GM23248 (cell line): ENCODE data around the gene ALG14. TPM values are rescaled to one million over a fixed set of nuclear protein-coding genes. Genes with fewer than 3 reads are reported as not detected.

ENCODE experiments used
- DNase-seq: peaks from one replicate; pipeline ENCODE4 v3.0.0-alpha.2; 2015
- H2AFZ ChIP-seq: fragments of 200-600 bp; sonication (generic); 2 replicates; pipeline ENCODE4 v1.6.1; 2016; ENCODE audit warnings: antibody characterized with exemption
- H3F3A ChIP-seq: fragments of 200-600 bp; sonication (generic); 2 replicates; pipeline ENCODE4 v1.6.1; 2016; ENCODE audit warnings: mild to moderate bottlenecking, antibody characterized with exemption, mixed run types; ENCODE audit not compliant: insufficient read depth
- H3K27ac ChIP-seq: fragments of 200-600 bp; sonication (generic); 2 replicates; pipeline ENCODE4 v1.5.1; 2016; ENCODE audit warnings: mild to moderate bottlenecking
- H3K27me3 ChIP-seq: fragments of 200-600 bp; sonication (generic); replicated peaks from 2 replicates; pipeline ENCODE4 v1.6.1; 2016; ENCODE audit warnings: mild to moderate bottlenecking; ENCODE audit not compliant: insufficient read depth
- H3K36me3 ChIP-seq: fragments of 200-600 bp; sonication (generic); 2 replicates; pipeline ENCODE4 v1.6.1; 2016; ENCODE audit warnings: low read depth, mild to moderate bottlenecking
- H3K4me1 ChIP-seq: fragments of 200-600 bp; sonication (generic); 2 replicates; pipeline ENCODE4 v1.6.1; 2016; ENCODE audit warnings: mild to moderate bottlenecking; ENCODE audit not compliant: insufficient read depth
- H3K4me2 ChIP-seq: fragments of 200-600 bp; sonication (generic); one replicate; pipeline ENCODE4 v1.6.1; 2016; ENCODE audit warnings: mild to moderate bottlenecking; ENCODE audit not compliant: unreplicated experiment
- H3K4me3 ChIP-seq: fragments of 200-600 bp; sonication (generic); 2 replicates; pipeline ENCODE4 v1.5.1; 2016; ENCODE audit warnings: mild to moderate bottlenecking
- H3K79me2 ChIP-seq: fragments of 200-600 bp; sonication (generic); 2 replicates; pipeline ENCODE4 v1.6.1; 2016; ENCODE audit warnings: mild to moderate bottlenecking; ENCODE audit not compliant: insufficient read depth
- H3K9ac ChIP-seq: fragments of 200-600 bp; sonication (generic); 2 replicates; pipeline ENCODE4 v1.6.1; 2016; ENCODE audit warnings: mild to moderate bottlenecking
- H3K9me2 ChIP-seq: fragments of 200-600 bp; sonication (generic); 2 replicates; pipeline ENCODE4 v1.6.1; 2016; ENCODE audit warnings: mixed run types, mild to moderate bottlenecking, moderate library complexity; ENCODE audit not compliant: insufficient read depth
- H3K9me3 ChIP-seq: fragments of 200-600 bp; sonication (generic); one replicate; pipeline ENCODE4 v1.6.1; 2017; ENCODE audit warnings: low read depth
- H4K20me1 ChIP-seq: fragments of 200-600 bp; sonication (generic); 2 replicates; pipeline ENCODE4 v1.6.0; 2016; ENCODE audit not compliant: insufficient read depth
- EZH2 ChIP-seq: fragments of 200-600 bp; sonication (generic); IDR thresholded peaks from 2 replicates; pipeline ENCODE4 v1.6.1; 2018; ENCODE audit warnings: antibody characterized with exemption, mild to moderate bottlenecking; ENCODE audit not compliant: insufficient read depth, poor library complexity, severe bottlenecking
- EZH2phosphoT487 ChIP-seq: fragments of 200-600 bp; sonication (generic); IDR thresholded peaks from 2 replicates; pipeline ENCODE4 v1.6.1; 2018; ENCODE audit warnings: antibody characterized with exemption, moderate library complexity, mild to moderate bottlenecking, low read depth; ENCODE audit not compliant: insufficient read depth
- WGBS, 2 experiments: methylation state at CpG; one replicate each; pipeline ENCODE4 v1.1.6; 2015 to 2017; ENCODE audit warnings: low lambda C conversion rate in 2 of 2, low coverage in 1 of 2; ENCODE audit errors: missing lambda C conversion rate in 2 of 2; 5-methylcytosine and 5-hydroxymethylcytosine counted together
- in situ Hi-C: fragments of 300-500 bp; cut with MboI; formaldehyde crosslinking; loops from 2 replicates; pipeline ENCODE4 v1.15.0; 2020
- polyA plus RNA-seq: library from polyadenylated mRNA; unstranded; fragments of >200 nt; fragmentation: Nextera tagmentation; extraction: Ambion mirVana; gene quantifications from 2 replicates; pipeline ENCODE4 v1.2.1, GENCODE V29; 2016
- total RNA-seq: library from RNA; depleted of rRNA; stranded (reverse); fragments of >200 nt; shearing (Covaris generic); gene quantifications from 2 replicates; pipeline ENCODE4 v1.2.3, GENCODE V29; 2014

The ALG14 gene
- total and polyA plus RNA-seq, 2 experiments from 2014 or later = 13.0 to 13.5 TPM

GRCh38 chr1:95072117-95072516 lies 634 bp downstream of the ALG14 start:
- H3K79me2 ChIP-seq = peaks cover 12% of the 10 kb centered on the region
- peak overlapping the region; percentile 90 for H3K9ac ChIP-seq
- TF ChIP-seq EZH2 (no peak), EZH2phosphoT487 (no peak)
- H3K4me2 ChIP-seq = peak overlapping the region; percentile 93
- H3K4me1 ChIP-seq = peaks cover 9% of the 10 kb centered on the region
- DNase-seq = no peak
- no peaks in the 10 kb centered on the region for H3K36me3 ChIP-seq
- peak overlapping the region; percentile 66 for H3K27ac ChIP-seq
- H3K9me2 ChIP-seq = no peaks in the 10 kb centered on the region
- H4K20me1 ChIP-seq = no peaks in the 10 kb centered on the region
- in situ Hi-C loops = no loop called here
- peak overlapping the region; percentile 95 for H2AFZ ChIP-seq
- H3K27me3 ChIP-seq = no peaks in the 10 kb centered on the region
- 1 to 2% methylated on average over 7 of the region's 7 CpGs for WGBS, 2 experiments
- no peaks in the 10 kb centered on the region for H3K9me3 ChIP-seq
- peak overlapping the region; percentile 97 for H3K4me3 ChIP-seq
- no peaks in the 10 kb centered on the region for H3F3A ChIP-seq

DNA sequence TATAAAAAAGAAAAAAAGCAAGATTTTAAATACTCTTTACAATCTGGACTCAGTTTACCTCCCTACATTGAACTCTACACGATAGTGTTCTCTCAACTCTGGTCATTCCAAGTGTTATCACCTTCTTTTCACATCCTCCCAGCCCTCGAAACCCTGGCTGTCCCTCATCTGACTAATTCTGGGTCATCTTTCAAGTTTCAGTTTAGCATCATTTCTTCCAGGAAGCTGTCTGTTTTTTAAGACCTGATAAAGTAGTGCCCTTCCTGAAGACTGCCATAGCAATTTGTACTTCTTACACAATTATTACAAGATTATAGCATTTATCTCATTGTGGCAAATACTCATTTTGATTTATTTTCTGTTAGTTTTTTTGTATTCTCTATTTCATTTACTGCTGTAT lies 1.2 kb downstream of the ALG14 start:
- 48 to 55% methylated on average over 2 of the region's 2 CpGs for WGBS, 2 experiments

DNA sequence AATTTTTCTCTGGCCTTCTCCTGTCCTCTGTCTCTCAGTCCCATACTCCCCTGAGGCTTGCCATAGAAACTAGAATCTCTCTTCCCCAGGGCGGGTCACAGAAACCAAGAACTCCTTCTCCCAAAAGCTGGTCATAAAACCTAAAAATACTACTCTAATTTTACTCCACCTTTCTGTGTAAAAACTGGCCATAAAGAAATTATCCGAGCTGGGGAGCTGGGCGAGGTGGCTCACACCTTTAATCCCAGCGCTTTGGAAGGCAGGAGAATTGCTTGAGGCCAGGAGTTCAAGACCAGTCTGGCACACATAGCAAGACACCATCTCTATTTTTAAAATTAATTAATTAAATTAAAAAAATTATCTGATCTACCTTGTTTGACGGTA lies 3.0 kb downstream of the ALG14 start:
- 98% methylated on average over 5 of the region's 5 CpGs for WGBS, 2 experiments
- H3K4me2 ChIP-seq = no peak overlapping the region
- in situ Hi-C loops = no loop called here

More for the DNA sequence above, 1.2 kb downstream of the ALG14 start:
- peak overlapping the region; percentile 90 for H3K9ac ChIP-seq
- in situ Hi-C loops = no loop called here
- H3K36me3 ChIP-seq = no peaks in the 10 kb centered on the region
- peaks cover 9% of the 10 kb centered on the region for H3K4me1 ChIP-seq
- H3F3A ChIP-seq = no peaks in the 10 kb centered on the region
- H3K9me3 ChIP-seq = no peaks in the 10 kb centered on the region
- no peaks in the 10 kb centered on the region for H3K27me3 ChIP-seq
- H3K27ac ChIP-seq = peak overlapping the region; percentile 66
- H3K79me2 ChIP-seq = peaks cover 12% of the 10 kb centered on the region
- DNase-seq = peak; percentile 53
- TF ChIP-seq EZH2 = no peak
- TF ChIP-seq EZH2phosphoT487 = no peak
- peak overlapping the region; percentile 97 for H3K4me3 ChIP-seq
- H3K4me2 ChIP-seq = peak overlapping the region; percentile 93
- H4K20me1 ChIP-seq = no peaks in the 10 kb centered on the region
- H3K9me2 ChIP-seq = no peaks in the 10 kb centered on the region
- peak overlapping the region; percentile 95 for H2AFZ ChIP-seq

DNA sequence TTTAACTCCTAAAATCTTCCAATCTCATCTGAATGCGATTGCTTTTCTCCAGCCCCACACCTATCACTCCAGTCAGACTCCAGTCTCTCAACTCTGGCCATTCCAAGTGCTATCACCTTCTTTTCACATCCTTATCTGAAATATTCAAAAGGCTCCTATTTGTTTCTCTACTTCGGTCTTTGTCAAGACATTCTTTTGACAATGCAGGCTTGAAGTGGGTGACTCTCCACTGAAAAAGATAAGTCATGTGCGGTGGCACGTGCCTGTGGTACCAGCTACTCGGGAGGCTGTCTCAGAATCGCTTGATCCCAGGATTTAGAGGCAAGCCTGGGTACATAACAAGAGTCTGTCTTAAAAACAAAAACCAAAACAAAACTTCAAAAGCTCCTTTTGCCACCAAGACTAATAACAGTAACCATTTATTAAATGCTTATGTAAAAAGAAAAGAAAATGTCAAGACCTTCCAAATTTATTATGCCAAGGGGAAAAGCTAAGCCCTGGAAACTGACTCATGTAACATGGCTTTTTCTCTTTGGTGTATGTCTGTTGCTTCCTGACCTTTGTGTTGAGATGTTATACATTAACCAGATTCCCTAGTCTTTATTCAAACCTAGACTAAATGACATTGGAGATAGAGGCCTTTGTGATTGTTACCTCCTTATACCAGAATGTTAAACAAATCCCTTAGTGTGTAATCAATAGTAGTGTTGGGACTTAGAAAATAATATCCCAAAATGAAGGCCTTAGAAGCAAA lies 3.6 kb downstream of the ALG14 start:
- Histone ChIP-seq H3K4me3 (no peak overlapping the region), H3K9ac (no peak overlapping the region), H3K9me2 (no peaks in the 10 kb centered on the region), H3K9me3 (no peaks in the 10 kb centered on the region), H3F3A (no peaks in the 10 kb centered on the region), H2AFZ (no peak overlapping the region), H3K36me3 (0 out of 2 replicates have a peak, but pooled peaks cover 2% of the 10 kb centered on the region), H3K4me1 (peaks cover 9% of the 10 kb centered on the region), H3K27ac (no peak overlapping the region), H3K79me2 (peaks cover 12% of the 10 kb centered on the region), H4K20me1 (no peaks in the 10 kb centered on the region), H3K27me3 (no peaks in the 10 kb centered on the region), H3K4me2 (no peak overlapping the region)
- no peak for DNase-seq
- 96 to 99% methylated on average over 6 of the region's 6 CpGs for WGBS, 2 experiments
- in situ Hi-C loops = no loop called here
- TF ChIP-seq EZH2 = no peak
- TF ChIP-seq EZH2phosphoT487 = no peak

More for the DNA sequence above, 3.0 kb downstream of the ALG14 start:
- H3K36me3 ChIP-seq = no peaks in the 10 kb centered on the region
- H3K9me3 ChIP-seq = no peaks in the 10 kb centered on the region
- H3K9ac ChIP-seq = no peak overlapping the region
- H3K4me1 ChIP-seq = peaks cover 9% of the 10 kb centered on the region
- H3F3A ChIP-seq = no peaks in the 10 kb centered on the region
- H3K27ac ChIP-seq = no peak overlapping the region
- DNase-seq = no peak
- no peaks in the 10 kb centered on the region for H3K27me3 ChIP-seq
- H3K79me2 ChIP-seq = peaks cover 12% of the 10 kb centered on the region
- H4K20me1 ChIP-seq = no peaks in the 10 kb centered on the region
- H3K9me2 ChIP-seq = no peaks in the 10 kb centered on the region
- H2AFZ ChIP-seq = no peak overlapping the region
- no peak overlapping the region for H3K4me3 ChIP-seq
- TF ChIP-seq EZH2 = no peak
- TF ChIP-seq EZH2phosphoT487 = no peak
